Activated CD4-positive, alpha-beta memory T cell treated with anti-CD3 and anti-CD28 coated beads, Interleukin-2, amount 10 ng/mL, durations not matched to agents 7 days and 5 days (primary cell): ENCODE results near the gene RABGGTA. TPM values are rescaled to one million over a fixed set of nuclear protein-coding genes. Genes with fewer than 3 reads are reported as not detected.
"Not testable (repeated sequence)": the region's sequence is repeated elsewhere in the genome, so short reads cannot be mapped to it uniquely, and the experiment has no call there.

Experiments used
- CTCF ChIA-PET: fragments of 350-600 bp; sonication (Branson Sonifier 250); formaldehyde crosslinking; loops from one replicate; lab custom pipeline; 2021; ENCODE audit warnings: antibody characterized with exemption, inconsistent platforms; lab: Charles Lee
- POLR2A ChIA-PET: fragments of 350-600 bp; sonication (Branson Sonifier 250); formaldehyde crosslinking; loops from one replicate; lab custom pipeline; 2021; ENCODE audit warnings: antibody characterized with exemption; lab: Charles Lee
- DNase-seq: peaks from one replicate; pipeline ENCODE4 v3.0.0-alpha.2; 2020
- H3K27ac Mint-ChIP-seq: one replicate; pipeline ENCODE4 v1.8.0; 2021; ENCODE audit warnings: mild to moderate bottlenecking, mixed read lengths
- H3K27me3 Mint-ChIP-seq: one replicate; pipeline ENCODE4 v1.8.0; 2021; ENCODE audit warnings: mixed read lengths
- H3K36me3 Mint-ChIP-seq: one replicate; pipeline ENCODE4 v1.8.0; 2021; ENCODE audit warnings: low read depth, mixed read lengths
- H3K4me1 Mint-ChIP-seq: one replicate; pipeline ENCODE4 v1.8.0; 2021; ENCODE audit warnings: mixed read lengths
- H3K4me3 Mint-ChIP-seq: one replicate; pipeline ENCODE4 v1.8.0; 2021; ENCODE audit warnings: mild to moderate bottlenecking, mixed read lengths
- H3K9me3 Mint-ChIP-seq: one replicate; pipeline ENCODE4 v1.8.0; 2021; ENCODE audit warnings: mixed read lengths
- total RNA-seq, 2 experiments: library from RNA; stranded (reverse); gene quantifications; one replicate each; pipeline ENCODE4 v1.2.3, GENCODE V29; 2021

RABGGTA gene
- total RNA-seq, 2 experiments from 2014 or later = 40.2 to 41.0 TPM

GRCh38 chr14:24255438-24255837 is 16.0 kb downstream of the RABGGTA start:
- no peak overlapping the region for H3K4me3 Mint-ChIP-seq
- no peaks in the 10 kb centered on the region for H3K9me3 Mint-ChIP-seq
- H3K27ac Mint-ChIP-seq = no peak overlapping the region
- peaks cover 11% of the 10 kb centered on the region for H3K4me1 Mint-ChIP-seq
- H3K36me3 Mint-ChIP-seq = peaks cover 9% of the 10 kb centered on the region
- CTCF ChIA-PET = interaction anchor here (1.0 to 1.1 kb wide), 2 partner anchors 12 to 94 kb away, joined by 3 read pairs; partner anchors contain the start of gene IRF9
- H3K27me3 Mint-ChIP-seq = no peaks in the 10 kb centered on the region
- DNase-seq = no peak
- POLR2A ChIA-PET = interaction anchor here (1.1 kb wide), 1 partner anchor 13 kb away, joined by 3 read pairs; the partner anchor contains the start of gene TINF2

DNA sequence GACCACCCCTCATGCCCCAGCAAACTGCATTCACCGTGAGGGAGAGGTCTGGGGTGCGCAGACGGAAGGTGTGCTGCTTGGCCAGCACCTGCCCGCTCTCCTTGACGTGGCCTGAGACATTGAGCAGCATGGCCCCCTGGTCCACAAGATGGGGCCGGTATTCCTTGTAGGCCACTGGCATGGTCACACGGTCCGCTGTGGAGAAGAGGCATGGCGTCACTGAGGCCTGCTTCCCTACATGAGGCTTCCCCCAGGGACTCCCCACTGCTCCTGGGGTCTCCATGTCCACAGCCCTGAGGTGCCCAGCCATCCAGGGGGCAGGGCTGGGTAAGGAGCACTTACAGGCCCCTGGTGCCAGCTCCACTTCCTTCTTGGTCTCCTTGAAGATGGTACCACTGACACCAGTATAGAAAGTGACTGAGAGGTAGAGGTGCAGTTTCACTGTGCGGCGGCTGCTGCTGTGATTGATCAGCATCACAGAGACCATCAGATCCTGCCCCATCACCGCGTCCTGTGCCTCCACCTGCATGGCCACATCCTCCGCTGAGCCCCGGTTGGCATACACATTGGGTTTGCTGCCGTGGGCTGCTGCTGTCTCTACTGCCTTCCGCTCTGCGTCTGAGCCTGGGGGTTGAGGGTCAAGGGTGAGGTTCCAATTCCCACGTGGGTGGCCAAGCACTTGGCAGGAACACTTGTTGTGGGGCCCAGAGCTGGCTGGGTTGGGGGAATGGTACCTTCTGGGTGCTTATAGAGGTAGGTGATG is 16.6 kb downstream of the RABGGTA start:
- peaks cover 18% of the 10 kb centered on the region for H3K4me1 Mint-ChIP-seq
- DNase-seq = no peak
- peaks cover 14% of the 10 kb centered on the region for H3K36me3 Mint-ChIP-seq
- H3K9me3 Mint-ChIP-seq = no peaks in the 10 kb centered on the region
- H3K27ac Mint-ChIP-seq = no peak overlapping the region
- POLR2A ChIA-PET = interaction anchor here (1.1 to 1.5 kb wide), 2 partner anchors 12 to 33 kb away, joined by 3 to 4 read pairs; partner anchors contain the start of gene TINF2
- H3K4me3 Mint-ChIP-seq = no peak overlapping the region
- H3K27me3 Mint-ChIP-seq = no peaks in the 10 kb centered on the region
- CTCF ChIA-PET = interaction anchor here (1.0 to 1.1 kb wide), 2 partner anchors 12 to 94 kb away, joined by 3 read pairs; partner anchors contain the start of gene IRF9

DNA sequence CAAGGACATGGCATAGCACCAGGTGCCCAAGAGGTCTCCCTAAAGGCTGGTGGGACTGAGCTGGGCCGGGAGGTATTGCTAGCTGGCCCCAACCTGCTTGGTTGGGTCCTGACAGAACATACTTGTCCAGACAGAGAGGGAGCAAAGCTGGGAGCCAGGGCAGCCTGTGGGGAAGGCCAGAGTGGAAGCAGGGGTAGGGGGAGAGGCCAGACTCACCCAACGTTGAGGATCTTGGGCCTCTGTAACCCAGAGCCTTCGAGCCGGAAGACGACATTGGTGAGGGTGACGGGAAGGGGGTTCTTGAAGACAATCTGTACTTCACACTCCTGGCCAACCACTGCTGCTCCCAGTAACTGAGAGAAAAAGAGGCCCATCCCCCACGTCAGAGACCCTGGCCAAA is 17.5 kb downstream of the RABGGTA start:
- peaks cover 16% of the 10 kb centered on the region for H3K36me3 Mint-ChIP-seq
- no peak overlapping the region for H3K27ac Mint-ChIP-seq
- H3K9me3 Mint-ChIP-seq = no peaks in the 10 kb centered on the region
- H3K4me1 Mint-ChIP-seq = peaks cover 25% of the 10 kb centered on the region
- H3K27me3 Mint-ChIP-seq = no peaks in the 10 kb centered on the region
- ChIA-PET POLR2A (interaction anchor here (1.5 kb wide), 1 partner anchor 34 kb away, joined by 4 read pairs; no protein-coding TSS in a partner anchor), CTCF (no interaction called here)
- H3K4me3 Mint-ChIP-seq = no peak overlapping the region
- no peak for DNase-seq

DNA sequence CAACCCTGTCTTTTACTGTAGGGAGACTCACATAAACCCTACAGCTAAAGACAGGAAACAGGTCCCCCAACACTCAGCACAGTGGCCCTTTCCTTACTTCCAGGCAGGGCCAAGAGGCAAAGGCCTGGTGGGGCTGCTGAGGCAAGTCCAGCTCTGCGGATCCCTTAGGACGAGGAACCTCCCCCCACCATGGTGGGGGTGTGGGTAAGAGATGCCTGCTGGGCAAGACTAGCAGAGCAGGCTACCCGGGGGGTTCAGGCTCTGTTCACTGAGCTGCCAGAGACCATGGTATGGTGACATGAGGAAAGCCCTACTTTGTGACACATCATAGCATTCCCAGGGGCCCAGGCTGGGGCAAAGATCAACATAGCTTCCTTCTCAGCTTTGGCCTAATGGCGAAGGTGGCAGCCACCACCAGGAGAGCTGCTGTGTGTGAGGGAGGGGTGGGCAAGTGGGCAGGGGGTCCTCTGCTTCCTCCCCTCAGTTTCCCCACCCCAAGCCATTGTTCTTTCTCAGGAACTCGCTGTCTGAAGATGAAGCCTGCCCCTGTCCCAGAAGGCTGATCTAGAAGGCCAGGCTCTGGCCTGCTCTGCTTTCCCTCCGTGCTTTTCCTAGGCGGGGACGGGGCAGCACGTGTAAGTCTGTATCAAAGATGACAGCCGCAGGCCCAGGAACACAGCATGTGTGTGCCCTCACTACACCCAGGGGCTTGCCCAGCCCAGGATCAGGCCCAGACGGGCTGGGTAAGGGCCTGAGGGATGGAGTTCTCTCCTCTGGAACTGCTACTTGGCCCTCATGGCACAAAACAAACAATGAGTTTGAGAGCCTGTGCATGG is 18.9 kb downstream of the RABGGTA start:
- no peak for DNase-seq
- H3K27me3 Mint-ChIP-seq = no peaks in the 10 kb centered on the region

GRCh38 chr14:24251880-24252288 is 19.5 kb downstream of the RABGGTA start:
- CTCF ChIA-PET = interaction anchor here (1.1 to 8.8 kb wide), 9 partner anchors 9 to 60 kb away, joined by 3 to 90 read pairs (median 5); partner anchors contain the start of genes CIDEB, DHRS1, LTB4R2 and NOP9
- no peak overlapping the region for H3K27ac Mint-ChIP-seq
- no peak overlapping the region for H3K4me3 Mint-ChIP-seq
- H3K9me3 Mint-ChIP-seq = no peaks in the 10 kb centered on the region
- H3K27me3 Mint-ChIP-seq = no peaks in the 10 kb centered on the region
- POLR2A ChIA-PET = interaction anchor here (0.9 to 3.3 kb wide), 9 partner anchors 10 to 178 kb away, joined by 3 to 29 read pairs (median 5); partner anchors contain the start of genes CBLN3, CHMP4A, GMPR2 and KHNYN
- peaks cover 43% of the 10 kb centered on the region for H3K4me1 Mint-ChIP-seq
- no peak for DNase-seq
- peaks cover 17% of the 10 kb centered on the region for H3K36me3 Mint-ChIP-seq

More for the DNA sequence above, 18.9 kb downstream of the RABGGTA start:
- Mint-ChIP-seq H3K4me1 (peaks cover 39% of the 10 kb centered on the region), H3K4me3 (no peak overlapping the region), H3K9me3 (no peaks in the 10 kb centered on the region), H3K36me3 (peaks cover 19% of the 10 kb centered on the region), H3K27ac (no peak overlapping the region)
- CTCF ChIA-PET = interaction anchor here (1.1 to 8.8 kb wide), 7 partner anchors 10 to 60 kb away, joined by 3 to 90 read pairs (median 4); partner anchors contain the start of genes CIDEB, DHRS1, NOP9 and RABGGTA
- POLR2A ChIA-PET = interaction anchor here (0.9 to 3.0 kb wide), 8 partner anchors 9 to 177 kb away, joined by 3 to 29 read pairs (median 4); partner anchors contain the start of genes CBLN3, CHMP4A, GMPR2 and KHNYN

DNA sequence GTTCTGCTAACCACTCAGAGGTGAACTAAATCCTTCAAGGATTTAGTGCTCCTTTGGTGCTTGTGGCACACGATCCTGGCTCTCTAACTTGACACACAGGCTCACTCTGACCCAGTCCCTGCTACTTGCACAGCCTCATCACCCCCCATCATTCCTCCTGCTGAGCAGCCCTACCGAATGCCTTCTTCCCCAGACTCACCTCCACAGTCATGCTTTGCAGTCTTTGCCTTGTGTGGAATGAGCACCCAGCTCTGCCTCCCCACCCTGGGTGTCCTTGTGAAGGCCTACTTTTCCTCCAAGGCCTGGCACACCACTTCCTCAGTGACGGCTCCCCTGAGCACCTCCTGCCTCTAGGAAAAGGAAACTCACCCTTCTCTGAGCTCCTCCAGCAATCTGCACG is 21.0 kb downstream of the RABGGTA start:
- POLR2A ChIA-PET = interaction anchor here (0.8 to 3.3 kb wide), 10 partner anchors 8 to 155 kb away, joined by 3 to 29 read pairs (median 4); partner anchors contain the start of genes CHMP4A, GMPR2, IRF9 and MDP1

GRCh38 chr14:24249230-24250021 is 22.0 kb downstream of the RABGGTA start:
- Mint-ChIP-seq H3K4me3 (peak overlapping the region; percentile 71), H3K27ac (peak overlapping the region; percentile 81)
- CTCF ChIA-PET = interaction anchor here (0.7 to 9.2 kb wide), 4 partner anchors 22 to 182 kb away, joined by 3 to 213 read pairs (median 61); partner anchors contain the start of genes CIDEB, DHRS1, NOP9 and RABGGTA

More for the DNA sequence above, 21.0 kb downstream of the RABGGTA start:
- peak overlapping the region; percentile 81 for H3K27ac Mint-ChIP-seq
- peaks cover 13% of the 10 kb centered on the region for H3K36me3 Mint-ChIP-seq
- no peaks in the 10 kb centered on the region for H3K27me3 Mint-ChIP-seq
- CTCF ChIA-PET = interaction anchor here (0.5 to 8.8 kb wide), 7 partner anchors 7 to 60 kb away, joined by 3 to 90 read pairs (median 5); partner anchors contain the start of genes DHRS1, LTB4R2, NOP9 and RABGGTA
- no peaks in the 10 kb centered on the region for H3K9me3 Mint-ChIP-seq
- H3K4me3 Mint-ChIP-seq = peak overlapping the region; percentile 71
- peaks cover 45% of the 10 kb centered on the region for H3K4me1 Mint-ChIP-seq
- no peak for DNase-seq

GRCh38 chr14:24247422-24247821 is 24.0 kb downstream of the RABGGTA start:
- peaks cover 61% of the 10 kb centered on the region for H3K4me1 Mint-ChIP-seq
- no peaks in the 10 kb centered on the region for H3K27me3 Mint-ChIP-seq
- DNase-seq = no peak
- peaks cover 13% of the 10 kb centered on the region for H3K36me3 Mint-ChIP-seq
- no peaks in the 10 kb centered on the region for H3K9me3 Mint-ChIP-seq
- peak overlapping the region; percentile 87 for H3K27ac Mint-ChIP-seq
- peak overlapping the region; percentile 23 for H3K4me3 Mint-ChIP-seq
- CTCF ChIA-PET = interaction anchor here (0.8 to 9.2 kb wide), 18 partner anchors 10 to 189 kb away, joined by 3 to 213 read pairs (median 6); partner anchors contain the start of genes CIDEB, DHRS1, LTB4R and MDP1
- POLR2A ChIA-PET = interaction anchor here (0.8 to 7.8 kb wide), 27 partner anchors 9 to 194 kb away, joined by 3 to 127 read pairs (median 6); partner anchors contain the start of genes CBLN3, CHMP4A, CIDEB and DCAF11

More at GRCh38 chr14:24249230-24250021, 22.0 kb downstream of the RABGGTA start:
- peaks cover 50% of the 10 kb centered on the region for H3K4me1 Mint-ChIP-seq
- no peaks in the 10 kb centered on the region for H3K27me3 Mint-ChIP-seq
- no peak for DNase-seq
- H3K9me3 Mint-ChIP-seq = no peaks in the 10 kb centered on the region
- H3K36me3 Mint-ChIP-seq = peaks cover 11% of the 10 kb centered on the region
- POLR2A ChIA-PET = interaction anchor here (0.7 to 4.8 kb wide), 7 partner anchors 15 to 111 kb away, joined by 3 to 46 read pairs (median 3); partner anchors contain the start of genes DHRS1, IRF9, NOP9 and RABGGTA

- peak overlapping the region; percentile 87 for H3K27ac Mint-ChIP-seq
- H3K4me1 Mint-ChIP-seq = peaks cover 61% of the 10 kb centered on the region
- no peaks in the 10 kb centered on the region for H3K9me3 Mint-ChIP-seq
- peak overlapping the region; percentile 55 for H3K4me3 Mint-ChIP-seq
- peak; percentile 47 for DNase-seq
- H3K27me3 Mint-ChIP-seq = no peaks in the 10 kb centered on the region
- peaks cover 19% of the 10 kb centered on the region for H3K36me3 Mint-ChIP-seq
- ChIA-PET POLR2A (interaction anchor here (0.6 to 7.8 kb wide), 32 partner anchors 8 to 256 kb away, joined by 3 to 127 read pairs (median 6); partner anchors contain the start of genes CBLN3, CHMP4A, CIDEB and DCAF11), CTCF (interaction anchor here (0.7 to 9.2 kb wide), 21 partner anchors 10 to 189 kb away, joined by 3 to 213 read pairs (median 6); partner anchors contain the start of genes CIDEB, DHRS1, IRF9 and LTB4R)
Observed at GRCh38 chr14:24246765-24247212, 24.6 kb downstream of the RABGGTA start.

DNA sequence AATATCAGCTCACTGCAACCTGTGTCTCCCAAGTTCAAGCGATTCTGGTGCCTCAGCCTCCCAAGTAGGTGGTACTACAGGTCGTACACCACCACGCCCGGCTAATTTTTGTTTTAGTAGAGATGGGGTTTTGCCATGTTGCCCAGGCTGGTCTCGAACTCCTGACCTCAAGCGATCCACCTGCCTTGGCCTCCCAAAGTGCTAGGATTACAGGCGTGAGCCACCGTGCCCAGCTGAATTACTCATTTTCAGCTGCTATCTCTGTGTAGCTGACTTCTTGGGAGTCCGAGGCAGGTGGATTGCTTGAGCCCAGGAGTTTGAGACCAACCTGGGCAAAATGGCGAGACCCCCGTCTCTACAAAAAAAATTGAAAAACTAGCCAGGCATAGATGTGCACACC is 26.0 kb downstream of the RABGGTA start:
- H3K27ac Mint-ChIP-seq = peak overlapping the region; percentile 50
- peaks cover 25% of the 10 kb centered on the region for H3K36me3 Mint-ChIP-seq
- not testable (repeated sequence) for H3K9me3 Mint-ChIP-seq, DNase-seq, H3K4me3 Mint-ChIP-seq, H3K27me3 Mint-ChIP-seq
- CTCF ChIA-PET = interaction anchor here (0.9 to 9.2 kb wide), 9 partner anchors 26 to 186 kb away, joined by 3 to 213 read pairs (median 24); partner anchors contain the start of genes DHRS1, MDP1, NOP9 and RABGGTA
- peaks cover 57% of the 10 kb centered on the region for H3K4me1 Mint-ChIP-seq
- POLR2A ChIA-PET = interaction anchor here (0.7 to 7.8 kb wide), 9 partner anchors 10 to 190 kb away, joined by 3 to 127 read pairs (median 6); partner anchors contain the start of genes CHMP4A, CIDEB, DHRS1 and GMPR2
